ENCODE data around the gene RAC3. TPM values are rescaled to one million over a fixed set of nuclear protein-coding genes. Genes with fewer than 3 reads are reported as not detected.
A peak's percentile ranks its signal among the peaks of the same experiment; 100 is the strongest.

Gene RAC3
- total and polyA plus RNA-seq, 9 of the 15 experiments (the other 6 are each of a cell fraction or from before 2014, with no cell fraction given) = 0.23 to 292 (median 118) TPM

GRCh38 chr17:82030470-82031302, 792 bp upstream of the RAC3 start (continued):
- TF ChIP-seq NFATC3 (IDR thresholded peaks at IDR 0.05) (no peak), CBX2 (IDR thresholded peaks at IDR 0.05; ENCODE audit: insufficient read depth, low read length, poor library complexity, severe bottlenecking) (no peak), CREB1 (IDR thresholded peaks at IDR 0.05) (no peak), CREB1 (CRISPR knock-in tag; IDR thresholded peaks at IDR 0.05) (peak; percentile 71), ARID1B (IDR thresholded peaks at IDR 0.05) (peak; percentile 40; the same call in 1 of the 2 replicates), CREB5 (CRISPR knock-in tag; IDR thresholded peaks at IDR 0.05) (no peak), THRB (CRISPR knock-in tag; conservative IDR thresholded peaks at IDR 0.05) (no peak), KDM4B (IDR thresholded peaks at IDR 0.05; ENCODE audit: borderline replicate concordance in 2 of 2, low read depth in 1 of 2) (no peak), MEF2D (tag; conservative IDR thresholded peaks at IDR 0.05; ENCODE audit: low read depth) (no peak), KDM2B (CRISPR knock-in tag; IDR thresholded peaks at IDR 0.05) (0 out of 2 replicates have a peak, but pooled peaks have one; percentile 39), RFX7 (CRISPR knock-in tag; IDR thresholded peaks at IDR 0.05) (no peak), ZNF609 (CRISPR knock-in tag; IDR thresholded peaks at IDR 0.05; ENCODE audit: borderline replicate concordance) (no peak), CREB3L1 (IDR thresholded peaks at IDR 0.05; ENCODE audit: borderline replicate concordance, low read depth) (peak; percentile 37; the same call in 1 of the 2 replicates)

Data from K562 (cell line).